ENCODE data around the gene EIF2S2.

DNA sequence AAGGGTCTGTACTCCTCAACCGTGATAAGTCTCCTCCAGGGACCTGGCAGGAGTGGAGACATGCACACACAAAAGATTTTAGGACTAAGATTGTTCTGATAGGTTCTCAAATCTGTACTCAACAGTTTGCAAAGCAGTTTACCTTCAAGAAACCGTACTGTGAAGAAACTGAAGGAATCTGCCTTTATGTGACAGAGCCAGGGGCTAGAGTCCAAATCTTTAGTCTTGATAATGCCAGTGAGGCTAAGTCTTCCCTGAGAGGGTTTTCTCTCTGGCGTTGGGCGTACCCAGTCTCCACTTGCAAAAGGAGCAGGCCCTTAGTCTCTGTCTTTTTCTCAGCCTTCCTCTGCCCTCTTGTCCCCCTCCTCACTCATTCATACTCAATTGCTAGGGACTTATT, 70.8 kb downstream of the EIF2S2 start:
- TF ChIP-seq, protein P1, sequence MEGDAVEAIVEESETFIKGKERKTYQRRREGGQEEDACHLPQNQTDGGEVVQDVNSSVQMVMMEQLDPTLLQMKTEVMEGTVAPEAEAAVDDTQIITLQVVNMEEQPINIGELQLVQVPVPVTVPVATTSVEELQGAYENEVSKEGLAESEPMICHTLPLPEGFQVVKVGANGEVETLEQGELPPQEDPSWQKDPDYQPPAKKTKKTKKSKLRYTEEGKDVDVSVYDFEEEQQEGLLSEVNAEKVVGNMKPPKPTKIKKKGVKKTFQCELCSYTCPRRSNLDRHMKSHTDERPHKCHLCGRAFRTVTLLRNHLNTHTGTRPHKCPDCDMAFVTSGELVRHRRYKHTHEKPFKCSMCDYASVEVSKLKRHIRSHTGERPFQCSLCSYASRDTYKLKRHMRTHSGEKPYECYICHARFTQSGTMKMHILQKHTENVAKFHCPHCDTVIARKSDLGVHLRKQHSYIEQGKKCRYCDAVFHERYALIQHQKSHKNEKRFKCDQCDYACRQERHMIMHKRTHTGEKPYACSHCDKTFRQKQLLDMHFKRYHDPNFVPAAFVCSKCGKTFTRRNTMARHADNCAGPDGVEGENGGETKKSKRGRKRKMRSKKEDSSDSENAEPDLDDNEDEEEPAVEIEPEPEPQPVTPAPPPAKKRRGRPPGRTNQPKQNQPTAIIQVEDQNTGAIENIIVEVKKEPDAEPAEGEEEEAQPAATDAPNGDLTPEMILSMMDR (IDR thresholded peaks at IDR 0.05) = no peak
- no peak for TF ChIP-seq EZH2 (IDR thresholded peaks at IDR 0.05; ENCODE audit: borderline replicate concordance, insufficient read depth, low read depth, low read length, poor library complexity, severe bottlenecking)
